ENCODE results near the gene SLC38A3. TPM values are rescaled to one million over a fixed set of nuclear protein-coding genes. Genes with fewer than 3 reads are reported as not detected.

The SLC38A3 gene
- total RNA-seq, 4 donors from 2014 or later, result not detected

GRCh38 chr3:50184242-50184978 is 20.7 kb upstream of the SLC38A3 start:
- Histone ChIP-seq H3K27ac (peak overlapping the region in 3 of 4 donors; percentile 49 to 64 (median 58)), H3K4me3 (no peak overlapping the region), H3K36me3 (peaks cover 19 to 100% (median 30%) of the 10 kb centered on the region in 3 donors), H3K9me3 (no peaks in the 10 kb centered on the region), H3K27me3 (no peaks in the 10 kb centered on the region), H3K4me1 (peaks cover 8 to 52% (median 18%) of the 10 kb centered on the region in 3 donors)
- intact Hi-C loops (cut with DNase I), result no loop called here
- DNase-seq, result no peak
- TF ChIP-seq POLR2A (IDR thresholded peaks at IDR 0.05), result no peak
- whole genome bisulfite sequencing, 2 donors, result 80 to 83% methylated on average over 10 to 14 of the region's 21 CpGs

- Histone ChIP-seq H3K9me3 (no peaks in the 10 kb centered on the region), H3K27me3 (no peaks in the 10 kb centered on the region), H3K36me3 (peaks cover 19 to 91% (median 27%) of the 10 kb centered on the region in 3 donors), H3K27ac (peak overlapping the region in 2 of 4 donors; percentile 55 to 58), H3K4me1 (peaks cover 13 to 60% (median 18%) of the 10 kb centered on the region in 3 donors), H3K4me3 (no peak overlapping the region)
- intact Hi-C loops (cut with DNase I), result no loop called here
- no peak for DNase-seq
- TF ChIP-seq POLR2A (IDR thresholded peaks at IDR 0.05) (no peak), CTCF (IDR thresholded peaks at IDR 0.05) (no peak)
- 60% methylated on average over 1 of the region's 4 CpGs; no CpG with 5 or more reads in 1 of the 2 donors for WGBS, 2 donors
Measured at GRCh38 chr3:50185230-50185629, 19.8 kb upstream of the SLC38A3 start.

- Histone ChIP-seq H3K27me3 (no peaks in the 10 kb centered on the region), H3K36me3 (peaks cover 19 to 83% (median 26%) of the 10 kb centered on the region in 3 donors), H3K4me3 (no peak overlapping the region), H3K4me1 (peaks cover 13 to 66% (median 18%) of the 10 kb centered on the region in 3 donors), H3K9me3 (no peaks in the 10 kb centered on the region), H3K27ac (no peak overlapping the region)
- WGBS, 2 donors, result 96% methylated on average over 4 of the region's 10 CpGs; no CpG with 5 or more reads in 1 of the 2 donors
- intact Hi-C loops (cut with DNase I), result no loop called here
- TF ChIP-seq POLR2A (IDR thresholded peaks at IDR 0.05) (no peak), CTCF (IDR thresholded peaks at IDR 0.05) (no peak)
- DNase-seq, result no peak
Measured at GRCh38 chr3:50186096-50186495, 19.0 kb upstream of the SLC38A3 start.

- Histone ChIP-seq H3K4me3 (no peak overlapping the region), H3K4me1 (peaks cover 13 to 64% (median 18%) of the 10 kb centered on the region in 3 donors), H3K36me3 (peaks cover 9 to 66% (median 26%) of the 10 kb centered on the region in 3 donors), H3K27me3 (peaks cover 0 to 8% (median 0%) of the 10 kb centered on the region in 4 donors), H3K27ac (no peak overlapping the region), H3K9me3 (no peaks in the 10 kb centered on the region)
- DNase-seq, result no peak
- 79 to 88% methylated on average over 8 to 9 of the region's 19 CpGs for WGBS, 2 donors
- TF ChIP-seq CTCF (IDR thresholded peaks at IDR 0.05) (no peak), POLR2A (IDR thresholded peaks at IDR 0.05) (no peak)
- intact Hi-C loops (cut with DNase I), result loop anchor here (2.0 kb wide), 1 partner anchor 67 kb away; no protein-coding TSS in a partner anchor
Measured at GRCh38 chr3:50187750-50188149, 17.3 kb upstream of the SLC38A3 start.

GRCh38 chr3:50189274-50189673 is 15.8 kb upstream of the SLC38A3 start:
- Histone ChIP-seq H3K4me1 (peaks cover 11 to 64% (median 18%) of the 10 kb centered on the region in 3 donors), H3K27ac (peak overlapping the region in 3 of 4 donors; percentile 11 to 27 (median 15)), H3K9me3 (no peaks in the 10 kb centered on the region), H3K4me3 (no peak overlapping the region), H3K27me3 (peaks cover 0 to 24% (median 10%) of the 10 kb centered on the region in 4 donors), H3K36me3 (peaks cover 9 to 51% (median 26%) of the 10 kb centered on the region in 3 donors)
- intact Hi-C loops (cut with DNase I), result loop anchor here (2.0 kb wide), 1 partner anchor 68 kb away; no protein-coding TSS in a partner anchor
- DNase-seq, result no peak
- whole genome bisulfite sequencing, 2 donors, result 0 to 60% methylated on average over 1 of the region's 5 CpGs
- no peak for TF ChIP-seq POLR2A (IDR thresholded peaks at IDR 0.05)
- TF ChIP-seq CTCF (IDR thresholded peaks at IDR 0.05), result peak in 5 of 6 experiments; percentile 64 to 85 (median 82)

Data from esophagus squamous epithelium (tissue), 5 donors.